Dermis blood vessel endothelial cell (primary cell): ENCODE results near the gene SZT2. TPM values are rescaled to one million over a fixed set of nuclear protein-coding genes. Genes with fewer than 3 reads are reported as not detected.
"Not testable (repeated sequence)": the region's sequence is repeated elsewhere in the genome, so short reads cannot be mapped to it uniquely, and the experiment has no call there.

Experiments
- DNase-seq: peaks from one replicate; pipeline ENCODE4 v3.0.0; 2010
- total RNA-seq: library from RNA; depleted of rRNA; stranded (reverse); fragments of >200 nt; gene quantifications from 2 replicates; pipeline ENCODE4 v1.2.3, GENCODE V29; 2014

SZT2 gene
- total RNA-seq, 1 donor from 2014 or later, result 24.8 TPM

GRCh38 chr1:43363283-43363934 lies 26.3 kb upstream of the SZT2 start:
- DNase-seq, result no peak

GRCh38 chr1:43363935-43364525 lies 25.7 kb upstream of the SZT2 start:
- DNase-seq, result no peak

GRCh38 chr1:43365678-43366077 lies 24.0 kb upstream of the SZT2 start:
- no peak for DNase-seq

GRCh38 chr1:43366179-43366578 lies 23.5 kb upstream of the SZT2 start:
- peak; percentile 8 for DNase-seq

- peak; percentile 20 for DNase-seq
Observed at GRCh38 chr1:43366601-43367025, 23.1 kb upstream of the SZT2 start.

- DNase-seq, result peak; percentile 44
Observed at GRCh38 chr1:43367026-43367903, 22.4 kb upstream of the SZT2 start.

GRCh38 chr1:43367904-43368645 lies 21.6 kb upstream of the SZT2 start, which contains the start of gene ELOVL1:
ELOVL1 (minus strand) TSS chr1:43368011; CDS start chr1:43365609, 2,402 bp downstream.
- peak; percentile 89 for DNase-seq

GRCh38 chr1:43368646-43369020 lies 21.1 kb upstream of the SZT2 start:
- DNase-seq, result no peak

GRCh38 chr1:43369779-43370178 lies 19.9 kb upstream of the SZT2 start:
- DNase-seq, result not testable (repeated sequence)

GRCh38 chr1:43370564-43370963 lies 19.1 kb upstream of the SZT2 start:
- peak; percentile 9 for DNase-seq

GRCh38 chr1:43372172-43372571 lies 17.5 kb upstream of the SZT2 start:
- peak; percentile 6 for DNase-seq

- peak; percentile 79 for DNase-seq
Observed at GRCh38 chr1:43373066-43373940, 16.4 kb upstream of the SZT2 start.

- DNase-seq, result no peak
Observed at GRCh38 chr1:43376723-43377235, 12.9 kb upstream of the SZT2 start.

- no peak for DNase-seq
Observed at GRCh38 chr1:43377831-43378230, 11.9 kb upstream of the SZT2 start.

- no peak for DNase-seq
Observed at GRCh38 chr1:43379476-43379875, 10.2 kb upstream of the SZT2 start.

GRCh38 chr1:43381612-43382011 lies 8.1 kb upstream of the SZT2 start:
- DNase-seq, result no peak

- DNase-seq, result no peak
Observed at GRCh38 chr1:43382027-43382779, 7.5 kb upstream of the SZT2 start.

- peak; percentile 34 for DNase-seq
Observed at GRCh38 chr1:43383449-43383848, 6.2 kb upstream of the SZT2 start.

- DNase-seq, result no peak
Observed at GRCh38 chr1:43386676-43387075, 3.0 kb upstream of the SZT2 start.

GRCh38 chr1:43387976-43388599 lies 1.6 kb upstream of the SZT2 start:
- DNase-seq, result no peak
